Liver (tissue), 3 donors: Measurements from ENCODE around the gene INPP4B.

ENCODE experiments used
- CTCF ChIP-seq: fragments of 150-350 bp; IDR thresholded peaks from 2 replicates; pipeline ENCODE4 v1.5.1; 2017; ENCODE audit warnings: improper control_type of control experiment, low read depth, low read length; ENCODE audit not compliant: missing input control
- EGR1 ChIP-seq, 2 donors: IDR thresholded peaks; 2 replicates each; pipeline ENCODE4 v1.6.1; 2016 to 2018; ENCODE audit warnings: antibody characterized with exemption in 2 of 2, low read depth in 2 of 2
- GABPA ChIP-seq, 2 donors: IDR thresholded peaks in 1 of 2; conservative IDR thresholded peaks in 1 of 2; 2 replicates each; pipeline ENCODE4 v1.6.1; 2016; ENCODE audit warnings: antibody characterized with exemption in 2 of 2, mild to moderate bottlenecking in 1 of 2, moderate library complexity in 1 of 2
- HNF4G ChIP-seq: IDR thresholded peaks from 2 replicates; pipeline ENCODE4 v1.6.1; 2016; ENCODE audit warnings: antibody characterized with exemption
- RAD21 ChIP-seq, 2 donors: IDR thresholded peaks; 2 replicates each; pipeline ENCODE4 v1.6.1; 2016; ENCODE audit warnings: antibody characterized with exemption in 2 of 2, mild to moderate bottlenecking in 2 of 2
- RXRA ChIP-seq, 2 donors: IDR thresholded peaks; 2 replicates each; pipeline ENCODE4 v1.6.1; 2017 to 2018; ENCODE audit warnings: antibody characterized with exemption in 2 of 2, mild to moderate bottlenecking in 1 of 2
- TAF1 ChIP-seq: conservative IDR thresholded peaks from 2 replicates; pipeline ENCODE4 v1.6.1; 2016; ENCODE audit warnings: antibody characterized with exemption, mild to moderate bottlenecking
- YY1 ChIP-seq: IDR thresholded peaks from 2 replicates; pipeline ENCODE4 v1.6.1; 2016; ENCODE audit warnings: antibody characterized with exemption, mild to moderate bottlenecking
- ZBTB33 ChIP-seq: IDR thresholded peaks from 2 replicates; pipeline ENCODE4 v1.6.1; 2016; ENCODE audit warnings: antibody characterized with exemption
- TF ChIP-seq, protein P1 (sequence below): IDR thresholded peaks from 2 replicates; pipeline ENCODE4 v1.6.1; 2016; ENCODE audit warnings: antibody characterized with exemption
- donor health status: healthy.
- donor health status: healthy.

DNA sequence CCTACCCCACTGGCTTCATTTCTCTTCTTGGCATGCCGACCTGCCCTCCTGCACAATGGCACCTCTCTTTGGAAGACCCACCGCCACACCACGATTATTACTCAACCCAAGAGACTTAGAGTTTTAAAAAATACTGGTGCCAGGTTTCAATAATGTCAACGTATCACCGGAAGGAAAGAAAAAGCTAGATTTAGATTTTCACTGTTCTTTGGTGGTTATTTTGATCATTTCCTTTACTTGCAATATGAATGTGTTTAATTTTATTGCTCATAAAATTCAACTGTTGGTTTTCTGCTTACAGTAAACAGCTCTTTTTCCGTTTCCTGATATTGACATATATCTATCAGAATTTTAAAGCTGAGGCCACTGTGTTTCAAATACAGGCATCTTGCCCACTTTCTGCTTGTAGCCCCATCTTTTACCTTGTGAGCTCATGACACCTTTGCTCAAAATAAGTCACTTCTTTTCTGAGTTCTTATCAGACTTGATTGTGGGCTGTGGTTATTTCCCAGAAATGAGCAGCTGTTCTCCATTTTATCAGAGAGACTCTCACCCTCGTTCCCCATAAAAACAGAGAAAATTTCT, 439.1 kb downstream of the INPP4B start:
- TF ChIP-seq YY1, result no peak
- TF ChIP-seq EGR1 (IDR thresholded peaks at IDR 0.05; ENCODE audit: low read depth in 2 of 2), result no peak
- no peak for TF ChIP-seq CTCF
- no peak for TF ChIP-seq TAF1
- TF ChIP-seq, protein P1, sequence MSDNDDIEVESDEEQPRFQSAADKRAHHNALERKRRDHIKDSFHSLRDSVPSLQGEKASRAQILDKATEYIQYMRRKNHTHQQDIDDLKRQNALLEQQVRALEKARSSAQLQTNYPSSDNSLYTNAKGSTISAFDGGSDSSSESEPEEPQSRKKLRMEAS, result no peak
- no peak for TF ChIP-seq HNF4G
- TF ChIP-seq ZBTB33, result no peak
- no peak for TF ChIP-seq RXRA (IDR thresholded peaks at IDR 0.05)
- TF ChIP-seq GABPA (IDR thresholded peaks at IDR 0.05 in 1 of 2, conservative IDR thresholded peaks at IDR 0.05 in 1 of 2), result no peak
- no peak for TF ChIP-seq RAD21 (IDR thresholded peaks at IDR 0.05)
